Hippocampal formation (tissue), 2 donors: ENCODE measurements around the gene RPGRIP1L.

ENCODE experiments used
- DNase-seq, 2 donors: peaks; one replicate each; lab custom pipeline; 2025; lab: John Stamatoyannopoulos, UW

RPGRIP1L gene

DNA sequence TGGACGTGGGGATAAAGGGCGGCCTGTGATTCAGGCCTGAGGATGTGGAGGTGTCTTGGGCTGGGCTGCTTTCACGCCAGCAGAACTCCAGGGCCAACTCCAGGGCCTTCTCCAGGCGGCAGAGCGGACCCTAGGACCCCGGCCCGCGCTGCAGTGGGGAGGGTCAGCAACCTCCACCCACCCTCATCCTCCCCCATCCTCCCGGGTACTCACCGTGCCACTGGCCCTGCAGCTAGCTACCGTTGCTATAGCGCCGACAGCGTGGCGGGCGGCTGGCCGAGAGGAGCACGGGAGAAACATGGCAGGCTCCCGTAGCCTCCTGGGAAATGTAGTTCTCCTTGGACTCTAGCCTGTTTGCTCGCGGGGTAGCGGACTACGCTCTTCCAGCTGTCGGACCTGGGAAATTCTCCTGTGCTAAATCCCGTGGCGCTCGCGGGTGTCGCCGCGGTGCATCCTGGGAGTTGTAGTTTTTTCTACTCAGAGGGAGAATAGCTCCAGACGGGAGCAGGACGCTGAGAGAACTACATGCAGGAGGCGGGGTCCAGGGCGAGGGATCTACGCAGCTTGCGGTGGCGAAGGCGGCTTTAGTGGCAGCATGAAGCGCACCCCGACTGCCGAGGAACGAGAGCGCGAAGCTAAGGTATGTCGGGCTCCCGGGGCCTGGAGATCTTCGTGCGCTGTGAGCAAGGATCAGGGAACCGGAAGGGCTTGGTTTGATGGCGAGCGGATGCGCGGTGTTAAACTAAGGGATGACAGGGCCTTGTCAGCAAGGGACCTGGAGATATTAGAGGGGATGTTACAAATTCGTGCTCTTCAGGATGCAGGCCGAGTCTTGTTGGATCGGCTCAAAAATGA is at the start of gene RPGRIP1L, which contains the start of gene FTO:
Gene RPGRIP1L, minus strand, starts transcription at position 270 of the 855 bp plus-strand sequence. CDS start 3,136 bp downstream, outside the sequence.
Gene FTO, plus strand, starts transcription at position 567 of the 855 bp plus-strand sequence.
- peak; percentile 99 to 100 for DNase-seq

DNA sequence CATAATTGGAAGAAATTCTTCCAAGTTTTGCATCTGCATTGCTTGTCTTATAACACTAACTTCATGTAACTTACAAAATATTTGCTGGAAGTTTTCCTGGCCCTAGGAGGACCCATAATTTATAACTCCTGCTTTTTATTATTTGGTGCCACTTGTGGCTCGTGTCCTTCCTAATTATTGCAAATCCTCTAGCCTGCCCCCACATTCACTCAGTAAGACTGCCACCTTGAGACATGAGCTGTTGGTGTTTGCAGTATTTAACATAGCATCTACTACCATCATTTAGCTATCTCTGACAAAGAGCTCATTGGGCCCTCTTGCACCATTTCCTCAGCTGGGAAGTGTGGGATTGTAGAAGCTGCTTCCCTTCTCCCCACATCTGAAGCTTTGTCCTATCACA is 49.8 kb upstream of the RPGRIP1L start:
- DNase-seq: no peak

DNA sequence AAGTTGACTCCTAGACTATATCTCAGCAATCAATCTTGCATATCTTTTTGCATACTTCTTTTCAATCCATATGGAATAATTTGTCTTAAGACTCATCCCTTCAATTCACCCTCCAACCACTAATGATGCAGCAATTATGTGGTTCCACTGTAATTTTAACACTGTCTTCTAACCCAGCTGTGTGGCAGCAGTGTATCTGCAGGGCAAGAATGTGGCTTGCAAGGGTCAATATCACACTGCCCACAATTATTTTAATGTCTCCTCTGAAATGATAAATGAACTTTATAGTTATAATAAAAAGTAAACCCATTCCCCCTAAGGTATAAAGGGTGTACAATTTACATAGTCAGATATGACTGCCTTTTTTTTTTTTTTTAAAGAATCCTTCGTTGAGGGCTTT is 48.9 kb upstream of the RPGRIP1L start:
- no peak for DNase-seq

DNA sequence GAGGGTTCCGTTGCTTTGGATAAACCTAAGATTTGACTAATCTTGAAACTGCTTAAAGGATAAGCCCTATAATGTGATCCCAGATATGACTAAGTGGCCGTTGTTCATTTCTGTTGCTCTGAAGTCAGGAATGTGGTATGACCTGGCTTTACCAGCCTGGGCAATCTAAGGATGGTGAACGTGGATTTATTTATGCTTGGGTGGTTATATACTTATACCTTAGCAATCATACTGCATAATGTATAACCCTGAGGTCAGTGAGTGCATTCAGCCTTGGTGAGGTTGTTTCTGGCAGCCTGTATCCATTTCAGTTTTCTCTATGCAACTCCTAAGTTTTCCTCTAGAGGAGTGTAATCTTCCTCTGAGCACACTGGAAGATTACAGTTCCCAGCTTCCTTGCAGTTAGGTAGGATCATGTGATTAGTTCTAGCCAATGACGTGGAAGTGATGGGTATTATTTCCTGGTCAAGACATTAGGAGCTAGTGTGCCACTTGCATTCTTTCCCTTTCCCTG is 42.2 kb upstream of the RPGRIP1L start:
- DNase-seq: no peak

DNA sequence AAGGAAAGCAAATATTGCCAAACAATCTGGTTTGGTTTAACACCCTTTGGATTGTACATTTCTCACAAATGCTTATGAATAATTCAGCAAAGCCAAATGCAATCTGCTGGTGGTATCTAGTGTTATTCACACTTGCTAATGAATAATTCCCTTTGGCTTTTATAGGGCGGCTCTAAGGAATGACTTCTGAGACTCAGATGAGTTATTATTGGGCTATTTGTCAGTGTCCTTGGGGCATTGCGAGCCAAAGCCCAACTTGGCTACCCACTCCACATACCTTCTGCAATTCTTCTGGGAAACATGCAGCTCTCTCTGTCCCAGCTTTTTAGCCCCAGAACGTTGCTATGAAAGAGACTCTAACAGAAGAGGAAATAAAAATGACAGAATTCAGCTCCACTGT is 41.4 kb upstream of the RPGRIP1L start:
- DNase-seq: no peak

DNA sequence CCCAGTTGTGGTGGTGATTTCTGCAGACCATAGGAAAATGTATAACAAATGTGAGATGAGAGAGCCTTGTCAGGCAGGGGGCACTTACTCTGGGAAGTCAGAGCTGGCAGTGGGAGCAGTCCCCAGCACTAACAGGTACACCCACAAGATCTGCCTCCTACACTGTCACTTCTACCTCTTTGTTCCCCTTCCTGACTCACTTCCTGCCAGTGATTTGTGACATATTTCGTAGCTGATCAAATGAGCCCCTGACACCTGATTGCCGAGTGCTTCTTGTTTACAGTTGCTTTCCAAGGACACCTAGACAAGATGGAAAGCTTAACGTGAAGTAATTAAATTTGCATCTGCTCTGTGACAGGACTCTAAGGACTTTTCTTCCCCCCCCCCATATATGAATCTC is 40.8 kb upstream of the RPGRIP1L start:
- DNase-seq: no peak

DNA sequence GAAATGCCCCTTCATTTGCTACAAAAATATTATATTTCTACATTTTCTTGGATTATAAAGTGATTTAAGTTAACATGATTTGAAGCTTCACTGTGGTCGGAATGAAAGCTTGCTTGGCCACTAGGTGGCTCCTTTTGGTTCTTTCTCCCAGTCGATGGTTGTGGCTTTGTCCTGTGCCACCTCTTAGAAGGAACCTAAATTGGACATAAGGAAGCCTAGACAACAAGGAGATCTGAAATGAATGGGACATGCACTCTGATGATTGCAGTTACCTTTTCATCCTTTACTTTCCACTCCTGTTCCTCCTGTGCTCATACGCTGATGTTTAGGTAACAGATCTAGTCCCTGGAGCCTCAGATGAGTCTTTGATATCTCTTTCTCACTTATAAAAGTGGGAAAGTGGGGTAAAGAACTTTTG is 39.5 kb upstream of the RPGRIP1L start:
- no peak for DNase-seq

GRCh38 chr16:53741546-53741945 is 37.9 kb upstream of the RPGRIP1L start:
- no peak for DNase-seq

DNA sequence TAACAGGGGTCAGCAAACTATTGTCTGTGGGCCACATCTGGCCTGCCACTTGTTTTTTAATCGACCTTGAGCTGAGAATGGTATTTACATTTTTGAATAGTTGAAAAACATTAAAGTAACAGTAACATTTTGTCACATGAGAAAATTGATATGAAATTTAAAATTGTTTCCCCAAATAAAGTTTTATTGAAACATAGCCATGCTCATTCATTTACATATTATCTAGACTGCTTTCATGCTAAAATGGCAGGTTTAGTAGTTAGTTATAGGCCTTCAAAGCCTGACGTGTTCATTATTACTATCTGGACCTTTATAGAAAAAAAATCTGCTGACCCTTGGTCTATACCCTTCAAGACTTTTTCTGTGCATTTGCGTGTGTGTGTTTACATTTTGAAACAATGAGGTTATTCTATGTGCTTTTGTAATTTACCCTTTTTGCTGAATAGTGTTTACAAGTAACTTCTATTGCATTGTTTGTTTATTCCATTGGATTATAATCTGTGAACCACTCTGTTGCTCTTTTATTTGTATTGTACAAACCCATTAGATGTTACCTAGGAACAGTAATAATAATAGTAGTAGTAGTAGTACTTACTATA is 37.4 kb upstream of the RPGRIP1L start:
- no peak for DNase-seq

GRCh38 chr16:53740476-53740875 is 36.8 kb upstream of the RPGRIP1L start:
- no peak for DNase-seq

- no peak for DNase-seq
These were observed 33.9 kb upstream of the RPGRIP1L start for GRCh38 chr16:53737552-53737951.

DNA sequence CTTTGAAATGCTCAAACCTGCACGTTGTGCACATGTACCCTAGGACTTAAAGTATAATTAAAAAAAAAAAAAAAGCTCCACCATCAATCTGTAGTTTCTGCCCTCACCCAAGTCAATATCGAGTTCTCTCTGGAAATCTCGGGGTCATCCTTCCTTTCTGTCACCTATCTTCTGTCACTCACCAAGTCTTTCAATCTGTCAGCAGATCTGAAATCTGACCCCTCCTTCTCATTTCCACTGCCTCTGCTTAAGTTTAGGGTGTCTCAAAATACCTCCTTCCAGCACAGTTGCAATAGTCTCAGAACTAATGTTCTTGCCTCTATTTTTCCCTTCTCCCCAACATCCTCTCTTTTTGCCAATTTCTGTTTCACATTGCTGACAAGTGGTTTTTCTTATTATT is 32.6 kb upstream of the RPGRIP1L start:
- no peak for DNase-seq

GRCh38 chr16:53734908-53735307 is 31.2 kb upstream of the RPGRIP1L start:
- DNase-seq: no peak

- no peak for DNase-seq
These were observed 28.8 kb upstream of the RPGRIP1L start for GRCh38 chr16:53732296-53732929.

DNA sequence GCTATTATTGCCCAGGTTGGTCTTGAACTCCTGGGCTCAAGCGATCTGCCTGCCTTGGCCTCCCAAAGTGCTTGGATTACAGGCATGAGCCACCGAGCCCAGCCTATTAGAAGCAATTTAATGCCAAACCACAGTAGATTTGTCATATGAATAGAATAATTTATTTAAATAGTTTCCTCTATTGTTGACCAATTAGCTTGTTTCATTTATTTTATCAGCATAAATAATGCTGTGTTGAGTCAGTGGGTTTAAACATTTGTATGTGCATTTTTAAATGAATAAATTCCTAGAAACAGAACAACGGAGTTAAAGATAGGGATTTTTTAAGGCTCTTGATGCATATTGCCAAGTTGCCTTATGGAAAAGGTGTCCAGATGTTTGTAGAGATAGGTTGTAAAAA is 27.0 kb upstream of the RPGRIP1L start:
- DNase-seq: no peak

DNA sequence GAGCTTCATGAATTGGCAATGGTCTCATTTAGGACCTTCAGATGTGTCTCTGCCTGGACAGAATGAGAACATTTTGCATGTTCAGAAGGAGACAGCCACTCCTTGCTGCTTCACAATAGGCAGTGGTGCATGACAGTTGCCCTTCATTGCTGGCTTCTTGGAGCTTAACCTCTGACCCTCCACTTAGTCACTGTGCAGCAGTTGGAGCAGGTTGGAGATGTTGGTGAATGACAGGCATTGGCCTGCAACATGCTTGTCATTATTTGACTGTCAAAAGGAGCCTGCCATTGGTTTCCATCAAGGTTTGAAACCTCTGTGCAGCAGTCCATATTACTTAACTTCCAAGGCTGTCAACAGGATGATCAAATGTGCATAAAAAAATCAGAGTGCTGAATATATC is 23.0 kb upstream of the RPGRIP1L start:
- no peak for DNase-seq

GRCh38 chr16:53721017-53721416 is 17.4 kb upstream of the RPGRIP1L start:
- DNase-seq: no peak

- no peak for DNase-seq
These were observed 13.9 kb upstream of the RPGRIP1L start for GRCh38 chr16:53717577-53717976.

- DNase-seq: no peak
These were observed 11.3 kb upstream of the RPGRIP1L start for GRCh38 chr16:53715023-53715384.

DNA sequence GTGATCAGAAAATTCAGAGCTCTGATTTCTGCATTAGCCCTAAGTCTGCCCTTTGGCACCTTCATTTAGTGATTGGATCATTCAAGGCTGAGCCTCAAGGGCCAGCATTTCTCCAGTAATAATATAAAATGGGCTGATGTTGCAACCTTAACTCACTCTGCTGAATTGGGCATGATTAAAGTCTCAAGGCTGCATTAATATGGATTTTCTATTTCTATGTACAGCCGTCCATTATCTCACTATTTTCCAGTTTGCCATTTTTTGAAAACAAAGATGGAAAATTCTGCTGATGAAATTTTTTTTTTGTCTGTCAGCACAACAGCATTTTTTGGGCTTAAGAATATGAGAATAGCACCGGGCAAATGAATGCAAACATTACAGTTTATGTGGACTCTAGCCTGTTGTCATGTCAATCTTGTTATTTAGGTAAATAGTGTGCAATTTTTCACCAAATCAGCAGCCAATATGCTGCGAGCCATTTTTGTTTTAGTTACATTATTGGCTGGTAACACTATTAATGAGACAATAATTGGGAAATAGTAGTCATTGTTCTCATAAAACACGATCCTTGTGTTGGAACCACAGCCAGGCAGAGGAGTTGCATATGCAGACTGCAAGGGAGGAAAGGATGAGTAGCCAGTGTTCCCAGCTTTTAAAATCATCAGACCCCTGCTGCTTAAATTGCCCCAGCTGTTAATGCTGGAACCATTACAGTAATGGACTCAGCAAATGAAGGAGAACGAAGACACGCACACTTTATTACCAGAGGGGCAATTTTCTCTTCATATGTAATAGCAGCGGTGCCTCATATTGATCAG is 10.8 kb upstream of the RPGRIP1L start:
- no peak for DNase-seq

GRCh38 chr16:53713403-53714204 is 9.9 kb upstream of the RPGRIP1L start:
- no peak for DNase-seq
